ENCODE results near the gene GSTA4.

The GSTA4 gene

GRCh38 chr6:52995089-52995912 lies at the start of gene GSTA4:
Gene GSTA4, minus strand, starts transcription at chr6:52995284. Its CDS starts 1,041 bp downstream, at chr6:52994243.
- peak; percentile 96 for DNase-seq

- no peak for DNase-seq
Measured at GRCh38 chr6:53044572-53044971, 49.5 kb upstream of the GSTA4 start.

GRCh38 chr6:53044071-53044470 lies 49.0 kb upstream of the GSTA4 start:
- peak; percentile 34 for DNase-seq

- DNase-seq, result no peak
Measured at GRCh38 chr6:53043581-53043980, 48.5 kb upstream of the GSTA4 start.

GRCh38 chr6:53042112-53042511 lies 47.0 kb upstream of the GSTA4 start:
- peak; percentile 62 for DNase-seq

- no peak for DNase-seq
Measured at GRCh38 chr6:53041356-53041755, 46.3 kb upstream of the GSTA4 start.

- DNase-seq, result no peak
Measured at GRCh38 chr6:53038596-53038995, 43.5 kb upstream of the GSTA4 start.

- DNase-seq, result no peak
Measured at GRCh38 chr6:53038141-53038540, 43.1 kb upstream of the GSTA4 start.

GRCh38 chr6:53035549-53036213 lies 40.6 kb upstream of the GSTA4 start:
- no peak for DNase-seq

GRCh38 chr6:53033764-53034163 lies 38.7 kb upstream of the GSTA4 start:
- DNase-seq, result peak; percentile 18

GRCh38 chr6:53032849-53033248 lies 37.8 kb upstream of the GSTA4 start:
- DNase-seq, result no peak

GRCh38 chr6:53031281-53031680 lies 36.2 kb upstream of the GSTA4 start:
- DNase-seq, result no peak

GRCh38 chr6:53029761-53030160 lies 34.7 kb upstream of the GSTA4 start:
- no peak for DNase-seq

- no peak for DNase-seq
Measured at GRCh38 chr6:53029257-53029656, 34.2 kb upstream of the GSTA4 start.

GRCh38 chr6:53028467-53028866 lies 33.4 kb upstream of the GSTA4 start:
- DNase-seq, result no peak

- DNase-seq, result no peak
Measured at GRCh38 chr6:53027131-53027718, 32.1 kb upstream of the GSTA4 start.

- DNase-seq, result no peak
Measured at GRCh38 chr6:53026526-53026925, 31.4 kb upstream of the GSTA4 start.

- no peak for DNase-seq
Measured at GRCh38 chr6:53023323-53023722, 28.2 kb upstream of the GSTA4 start.

- no peak for DNase-seq
Measured at GRCh38 chr6:53020005-53020744, 25.1 kb upstream of the GSTA4 start.

- DNase-seq, result no peak
Measured at GRCh38 chr6:53018446-53018845, 23.4 kb upstream of the GSTA4 start.

GRCh38 chr6:53015486-53015885 lies 20.4 kb upstream of the GSTA4 start:
- no peak for DNase-seq

GRCh38 chr6:53014744-53015143 lies 19.7 kb upstream of the GSTA4 start:
- peak; percentile 52 for DNase-seq

- no peak for DNase-seq
Measured at GRCh38 chr6:53014063-53014462, 19.0 kb upstream of the GSTA4 start.
